ENCODE measurements around the gene STXBP1.

- TF ChIP-seq CTCF (IDR thresholded peaks at IDR 0.05; ENCODE audit: insufficient read depth, low read length, poor library complexity, severe bottlenecking) (no peak), EZH2phosphoT487 (conservative IDR thresholded peaks at IDR 0.05; ENCODE audit: low read length) (no peak)
Observed at GRCh38 chr9:127611603-127611898, 526 bp upstream of the STXBP1 start.
